Bronchial epithelial cell (primary cell): Measurements from ENCODE around the gene RBM18. TPM values are rescaled to one million over a fixed set of nuclear protein-coding genes. Genes with fewer than 3 reads are reported as not detected.

Experiments
- DNase-seq: peaks from one replicate; pipeline ENCODE4 v3.0.0-alpha.2; 2010; ENCODE audit warnings: low read depth
- FAIRE-seq: peaks from 2 replicates; lab custom pipeline; 2011; peaks lifted over from hg19 to GRCh38; lab: Jason Lieb, UNC
- H3K27me3 ChIP-seq: 2 replicates; pipeline ENCODE4 v1.5.1; 2011; ENCODE audit warnings: low read length; ENCODE audit not compliant: control insufficient read depth, insufficient read depth
- H3K36me3 ChIP-seq: 2 replicates; pipeline ENCODE4 v1.5.1; 2011; ENCODE audit warnings: low read length; ENCODE audit not compliant: control insufficient read depth, insufficient read depth
- H3K4me3 ChIP-seq: 2 replicates; pipeline ENCODE4 v1.5.1; 2011; ENCODE audit warnings: mild to moderate bottlenecking, low read depth, low read length, control low read depth
- total RNA-seq: library from RNA; depleted of rRNA; stranded (reverse); fragments of >200 nt; gene quantifications from 2 replicates; pipeline ENCODE4 v1.2.1, GENCODE V29; 2014
- TF ChIP-seq, protein P1 (sequence below): IDR thresholded peaks from 2 replicates; pipeline ENCODE4 v1.5.1; 2011; ENCODE audit warnings: mild to moderate bottlenecking, moderate library complexity, low read length, control low read depth, inconsistent platforms; ENCODE audit not compliant: insufficient read depth, severe bottlenecking

RBM18 gene
- total RNA-seq, 1 donor from 2014 or later: 8.4 TPM

DNA sequence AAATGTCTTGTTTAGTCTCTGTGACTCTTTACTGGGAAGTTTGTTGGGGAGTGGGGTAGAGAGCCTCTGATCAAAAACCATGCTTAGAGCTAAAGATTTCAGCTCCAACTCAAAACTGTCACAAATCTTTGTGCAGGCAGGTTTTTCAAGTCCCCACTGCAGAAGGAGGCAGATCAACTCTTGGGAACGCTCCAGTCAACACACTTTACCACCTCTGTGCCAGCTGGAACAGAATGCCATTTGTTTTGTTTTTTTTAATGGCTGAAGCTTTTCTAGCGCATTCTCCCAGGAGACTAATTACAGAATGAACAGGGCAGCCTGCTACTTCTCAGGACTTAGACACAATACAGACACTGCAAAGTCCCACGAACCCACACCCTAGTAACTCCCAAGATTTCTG is 18.0 kb downstream of the RBM18 start:
- TF ChIP-seq, protein P1, sequence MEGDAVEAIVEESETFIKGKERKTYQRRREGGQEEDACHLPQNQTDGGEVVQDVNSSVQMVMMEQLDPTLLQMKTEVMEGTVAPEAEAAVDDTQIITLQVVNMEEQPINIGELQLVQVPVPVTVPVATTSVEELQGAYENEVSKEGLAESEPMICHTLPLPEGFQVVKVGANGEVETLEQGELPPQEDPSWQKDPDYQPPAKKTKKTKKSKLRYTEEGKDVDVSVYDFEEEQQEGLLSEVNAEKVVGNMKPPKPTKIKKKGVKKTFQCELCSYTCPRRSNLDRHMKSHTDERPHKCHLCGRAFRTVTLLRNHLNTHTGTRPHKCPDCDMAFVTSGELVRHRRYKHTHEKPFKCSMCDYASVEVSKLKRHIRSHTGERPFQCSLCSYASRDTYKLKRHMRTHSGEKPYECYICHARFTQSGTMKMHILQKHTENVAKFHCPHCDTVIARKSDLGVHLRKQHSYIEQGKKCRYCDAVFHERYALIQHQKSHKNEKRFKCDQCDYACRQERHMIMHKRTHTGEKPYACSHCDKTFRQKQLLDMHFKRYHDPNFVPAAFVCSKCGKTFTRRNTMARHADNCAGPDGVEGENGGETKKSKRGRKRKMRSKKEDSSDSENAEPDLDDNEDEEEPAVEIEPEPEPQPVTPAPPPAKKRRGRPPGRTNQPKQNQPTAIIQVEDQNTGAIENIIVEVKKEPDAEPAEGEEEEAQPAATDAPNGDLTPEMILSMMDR: no peak
- H3K36me3 ChIP-seq: peaks cover 16% of the 10 kb centered on the region
- no peak for DNase-seq
- no peaks in the 10 kb centered on the region for H3K27me3 ChIP-seq
- no peak overlapping the region for H3K4me3 ChIP-seq
- no peak for FAIRE-seq

DNA sequence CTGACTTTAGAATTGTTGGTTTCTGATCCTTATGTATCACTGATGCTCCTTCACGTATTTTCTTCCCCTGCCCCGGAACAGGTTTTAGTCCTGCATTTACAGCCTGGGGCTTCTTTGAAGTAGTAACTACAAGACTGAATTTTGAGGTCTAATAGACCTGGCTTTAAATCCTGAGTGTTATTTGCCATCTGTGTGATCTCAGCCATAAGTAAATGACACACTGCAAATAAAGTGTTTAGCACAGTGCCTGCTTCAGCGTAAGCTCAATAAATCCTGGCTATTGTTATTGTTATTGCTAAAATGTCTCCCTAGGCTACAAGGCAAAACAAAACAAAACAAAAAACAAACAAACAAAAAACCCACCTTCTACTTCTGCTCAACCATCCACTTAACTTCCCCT is 20.3 kb downstream of the RBM18 start:
- no peaks in the 10 kb centered on the region for H3K27me3 ChIP-seq
- TF ChIP-seq, protein P1: no peak
- H3K4me3 ChIP-seq: no peak overlapping the region
- DNase-seq: no peak
- H3K36me3 ChIP-seq: peaks cover 20% of the 10 kb centered on the region
- no peak for FAIRE-seq

DNA sequence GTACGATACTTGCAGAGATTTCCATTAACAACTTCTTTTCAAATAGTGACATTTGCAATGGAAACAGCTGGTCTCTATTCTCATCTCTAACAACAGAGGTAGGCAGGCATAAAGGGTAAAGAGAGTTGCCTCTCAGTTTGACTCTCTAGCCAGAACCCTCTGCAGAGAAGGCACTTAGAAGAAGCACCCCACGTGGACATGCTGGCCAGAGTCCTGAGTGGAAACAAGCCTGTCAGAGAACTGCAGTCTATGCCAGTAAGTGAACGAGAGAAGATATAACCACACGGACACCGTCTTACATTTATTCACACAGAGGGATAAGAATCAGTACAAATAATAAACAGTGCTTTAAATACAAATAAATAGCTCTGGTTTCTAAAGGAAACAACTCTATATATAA is 24.9 kb downstream of the RBM18 start:
- FAIRE-seq: no peak

DNA sequence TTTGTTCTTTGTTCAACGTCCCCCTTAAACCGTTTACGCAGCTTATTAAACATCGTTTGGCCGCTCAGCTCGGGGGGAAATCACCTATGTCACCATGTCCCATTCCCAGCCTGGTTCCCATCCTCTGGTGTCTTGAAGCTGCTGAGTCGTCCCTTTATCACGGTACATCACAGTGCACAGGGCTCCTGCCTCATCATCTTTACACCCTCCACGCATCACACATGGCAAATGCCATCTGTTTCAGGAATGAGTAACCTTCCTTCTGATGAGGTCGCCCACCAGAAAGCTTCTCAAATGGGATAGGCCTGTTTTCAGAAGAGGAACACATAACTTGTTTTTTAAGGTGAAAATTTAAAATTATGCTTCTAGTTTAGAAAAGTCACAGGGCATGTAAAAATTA is 28.0 kb downstream of the RBM18 start:
- DNase-seq (no peak), FAIRE-seq (no peak)
- Histone ChIP-seq H3K4me3 (no peak overlapping the region), H3K27me3 (no peaks in the 10 kb centered on the region), H3K36me3 (peaks cover 7% of the 10 kb centered on the region)
- TF ChIP-seq, protein P1: no peak

More for the DNA sequence above, 24.9 kb downstream of the RBM18 start:
- peaks cover 8% of the 10 kb centered on the region for H3K36me3 ChIP-seq
- TF ChIP-seq, protein P1: no peak
- H3K4me3 ChIP-seq: no peak overlapping the region
- H3K27me3 ChIP-seq: no peaks in the 10 kb centered on the region
- no peak for DNase-seq

DNA sequence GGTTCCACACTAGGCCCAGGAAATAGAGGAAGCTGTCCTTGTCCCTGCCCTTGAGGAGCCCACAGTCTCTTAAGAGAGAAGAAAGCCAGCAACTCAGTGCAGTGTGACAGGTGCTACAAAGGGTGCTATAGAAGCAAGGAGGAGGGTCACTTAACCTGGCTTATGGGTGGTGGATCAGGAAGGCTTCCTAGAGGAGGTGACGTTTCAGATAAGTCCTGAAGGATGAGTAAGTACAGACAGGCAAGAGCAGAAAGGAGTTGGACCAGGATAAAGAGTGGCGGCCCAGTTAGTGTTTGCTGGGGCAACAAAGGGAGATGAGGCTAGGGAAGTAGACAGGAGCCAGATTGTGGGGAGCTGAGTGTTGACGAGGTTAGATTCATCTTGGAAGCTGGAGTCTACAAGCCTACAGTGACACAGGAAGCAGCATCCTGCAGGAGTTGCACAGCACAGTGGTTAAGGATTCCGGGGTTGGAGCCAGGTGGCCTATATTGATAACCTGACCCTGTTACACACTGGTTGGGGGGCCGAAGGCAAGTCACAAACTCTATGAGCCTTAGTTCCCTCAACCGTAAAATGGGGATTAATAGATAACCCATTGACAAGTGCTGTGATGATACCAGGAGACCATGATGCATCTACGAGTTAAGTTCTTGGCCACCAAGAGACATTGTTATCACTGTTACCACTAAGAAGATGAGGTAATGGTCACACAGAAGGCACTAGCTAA is 30.5 kb downstream of the RBM18 start:
- TF ChIP-seq, protein P1: no peak
- H3K4me3 ChIP-seq: no peak overlapping the region
- no peaks in the 10 kb centered on the region for H3K36me3 ChIP-seq
- peaks cover 8% of the 10 kb centered on the region for H3K27me3 ChIP-seq
- no peak for FAIRE-seq
- no peak for DNase-seq
